Brain microvascular endothelial cell (primary cell): ENCODE results near the gene GPN3.
"Not testable (repeated sequence)": the region's sequence is repeated elsewhere in the genome, so short reads cannot be mapped to it uniquely, and the experiment has no call there.

Experiments used
- DNase-seq: peaks from one replicate; pipeline ENCODE4 v3.0.0-alpha.2; 2020
- H3K27ac ChIP-seq: fragments of 250-450 bp; sonication (Bioruptor Pico); 2 replicates; pipeline ENCODE4 v1.5.1; 2020; ENCODE audit warnings: mild to moderate bottlenecking, moderate library complexity
- H3K27me3 ChIP-seq: fragments of 250-450 bp; sonication (Bioruptor Pico); replicated peaks from 2 replicates; pipeline ENCODE4 v1.5.1; 2020; ENCODE audit warnings: mild to moderate bottlenecking
- H3K36me3 ChIP-seq: fragments of 250-450 bp; sonication (Bioruptor Pico); replicated peaks from 2 replicates; pipeline ENCODE4 v1.5.1; 2020; ENCODE audit warnings: mild to moderate bottlenecking
- H3K4me3 ChIP-seq: 2 replicates; pipeline ENCODE4 v1.5.1; 2011; ENCODE audit warnings: low read depth, mild to moderate bottlenecking, control low read depth, low read length, moderate library complexity
- CTCF ChIP-seq: IDR thresholded peaks from 2 replicates; pipeline ENCODE4 v1.5.1; 2011; ENCODE audit warnings: low read depth, mild to moderate bottlenecking, moderate library complexity, low read length, control low read depth, inconsistent platforms; ENCODE audit errors: missing control alignments
- in situ Hi-C: cut with HindIII; loops from 2 replicates; pipeline ENCODE4 v1.10.0; 2017; ENCODE audit warnings: low sequenced_read_pairs, low pct_ligation_motif_present

Gene GPN3

DNA sequence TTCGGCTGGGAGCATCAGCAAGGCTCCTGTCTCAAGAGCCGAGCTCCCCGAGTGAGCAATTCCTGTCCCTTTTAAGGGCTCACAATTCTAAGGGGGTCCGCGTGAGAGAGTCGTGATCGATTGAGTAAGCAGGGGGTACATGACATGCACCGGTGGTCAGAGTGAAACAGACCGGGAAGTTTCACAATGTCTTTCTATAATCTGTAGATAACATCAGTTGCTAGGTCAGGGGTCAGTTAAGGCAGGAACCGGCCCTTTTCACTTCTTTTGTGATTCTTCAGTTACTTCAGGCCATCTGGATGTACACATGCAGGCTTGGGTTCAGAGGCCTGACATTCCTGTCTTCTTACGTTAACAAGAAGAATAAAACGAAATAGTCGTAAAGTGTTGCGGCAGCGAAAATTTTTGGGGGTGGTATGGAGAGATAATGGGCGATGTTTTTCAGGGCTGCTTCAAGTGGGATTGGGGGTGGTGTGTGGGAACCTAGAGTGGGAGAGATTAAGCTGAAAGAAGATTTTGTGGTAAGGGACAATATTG, 62.9 kb downstream of the GPN3 start:
- DNase-seq, H3K36me3 ChIP-seq, H3K27me3 ChIP-seq, H3K27ac ChIP-seq, in situ Hi-C loops, H3K4me3 ChIP-seq: not testable (repeated sequence)

- no peak for TF ChIP-seq CTCF
- Histone ChIP-seq H3K27ac (peak overlapping the region; percentile 98), H3K36me3 (peaks cover 7% of the 10 kb centered on the region), H3K27me3 (no peaks in the 10 kb centered on the region), H3K4me3 (peak overlapping the region; percentile 91)
- DNase-seq: peak; percentile 56
- in situ Hi-C loops: no loop called here
These were observed 63.9 kb downstream of the GPN3 start for GRCh38 chr12:110403976-110404682.

GRCh38 chr12:110403146-110403975, 64.7 kb downstream of the GPN3 start, which contains the start of gene ANAPC7:
Gene ANAPC7 (minus strand): TSS chr12:110403708. CDS start chr12:110403627, 81 bp downstream.
- TF ChIP-seq CTCF: peak; percentile 20
- Histone ChIP-seq H3K27me3 (no peaks in the 10 kb centered on the region), H3K36me3 (peaks cover 7% of the 10 kb centered on the region), H3K27ac (peak within 1 kb of the TSS; percentile 98), H3K4me3 (peak within 1 kb of the TSS; percentile 91)
- in situ Hi-C loops: no loop called here
- peak; percentile 90 for DNase-seq
